Osteocyte (in vitro differentiated cells): ENCODE results near the gene PHF20. TPM values are rescaled to one million over a fixed set of nuclear protein-coding genes. Genes with fewer than 3 reads are reported as not detected.
A peak's percentile ranks its signal among the peaks of the same experiment; 100 is the strongest.
"Not testable (repeated sequence)": the region's sequence is repeated elsewhere in the genome, so short reads cannot be mapped to it uniquely, and the experiment has no call there.

Experiments
- DNase-seq: peaks from one replicate; pipeline ENCODE4 v3.0.0; 2021; ENCODE audit warnings: mixed read lengths; ENCODE audit not compliant: unreplicated experiment; ENCODE audit errors: extremely low spot score
- H3K27ac Mint-ChIP-seq: one replicate; pipeline ENCODE4 v1.8.0; 2021; ENCODE audit warnings: mild to moderate bottlenecking, mixed read lengths; ENCODE audit not compliant: unreplicated experiment
- H3K27me3 Mint-ChIP-seq: one replicate; pipeline ENCODE4 v1.8.0; 2021; ENCODE audit warnings: mixed read lengths; ENCODE audit not compliant: unreplicated experiment
- H3K36me3 Mint-ChIP-seq: one replicate; pipeline ENCODE4 v1.8.0; 2021; ENCODE audit warnings: mixed read lengths; ENCODE audit not compliant: unreplicated experiment
- H3K4me1 Mint-ChIP-seq: one replicate; pipeline ENCODE4 v1.8.0; 2021; ENCODE audit warnings: mixed read lengths; ENCODE audit not compliant: unreplicated experiment
- H3K4me3 Mint-ChIP-seq: one replicate; pipeline ENCODE4 v1.8.0; 2021; ENCODE audit warnings: mild to moderate bottlenecking, moderate library complexity, mixed read lengths; ENCODE audit not compliant: unreplicated experiment
- H3K9me3 Mint-ChIP-seq: one replicate; pipeline ENCODE4 v1.8.0; 2021; ENCODE audit warnings: mixed read lengths; ENCODE audit not compliant: unreplicated experiment
- CTCF ChIP-seq: fragments of 200-600 bp; sonication (generic); IDR thresholded peaks from 2 replicates; pipeline ENCODE4 v1.5.0; 2021; ENCODE audit warnings: antibody characterized with exemption, mild to moderate bottlenecking, moderate library complexity
- total RNA-seq: library from RNA; stranded (reverse); gene quantifications from 2 replicates; pipeline ENCODE4 v1.2.1, GENCODE V29; 2021

Gene PHF20
- total RNA-seq, 1 donor from 2014 or later, result 38.1 TPM

GRCh38 chr20:35871259-35871771 is 99.5 kb downstream of the PHF20 start:
- peak overlapping the region; percentile 89 for H3K27ac Mint-ChIP-seq
- H3K36me3 Mint-ChIP-seq, result no peaks in the 10 kb centered on the region
- TF ChIP-seq CTCF, result no peak
- H3K4me3 Mint-ChIP-seq, result peak overlapping the region; percentile 66
- DNase-seq, result peak; percentile 85
- H3K27me3 Mint-ChIP-seq, result no peaks in the 10 kb centered on the region
- peaks cover 72% of the 10 kb centered on the region for H3K4me1 Mint-ChIP-seq
- no peaks in the 10 kb centered on the region for H3K9me3 Mint-ChIP-seq

- H3K27me3 Mint-ChIP-seq, result no peaks in the 10 kb centered on the region
- H3K36me3 Mint-ChIP-seq, result peaks cover 8% of the 10 kb centered on the region
- DNase-seq, result no peak
- peak overlapping the region; percentile 51 for H3K4me3 Mint-ChIP-seq
- no peaks in the 10 kb centered on the region for H3K9me3 Mint-ChIP-seq
- no peak for TF ChIP-seq CTCF
- peaks cover 71% of the 10 kb centered on the region for H3K4me1 Mint-ChIP-seq
- H3K27ac Mint-ChIP-seq, result peak overlapping the region; percentile 91
Observed at GRCh38 chr20:35876033-35876320, 104.2 kb downstream of the PHF20 start.

DNA sequence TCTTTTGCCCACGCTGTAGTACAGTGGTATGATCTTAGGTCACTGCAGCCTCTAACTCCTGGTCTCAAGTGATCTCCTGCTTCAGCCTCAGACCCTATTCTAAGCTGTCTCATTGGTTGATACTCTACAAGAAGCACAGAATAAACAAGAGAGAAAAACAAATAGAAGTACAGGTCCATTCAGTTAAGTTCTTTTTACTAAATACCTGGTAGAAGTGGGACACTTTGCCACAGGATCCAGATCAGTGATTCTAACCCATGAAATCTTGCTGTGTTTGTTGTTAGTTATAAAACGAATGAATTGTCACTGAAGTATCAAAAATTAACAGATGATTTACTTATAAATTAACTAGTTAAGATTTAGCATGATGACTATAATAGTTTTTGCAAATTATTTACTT is 105.8 kb downstream of the PHF20 start:
- no peaks in the 10 kb centered on the region for H3K9me3 Mint-ChIP-seq
- no peak overlapping the region for H3K4me3 Mint-ChIP-seq
- peak overlapping the region; percentile 42 for H3K27ac Mint-ChIP-seq
- no peak for DNase-seq
- H3K36me3 Mint-ChIP-seq, result peaks cover 8% of the 10 kb centered on the region
- no peaks in the 10 kb centered on the region for H3K27me3 Mint-ChIP-seq
- peaks cover 56% of the 10 kb centered on the region for H3K4me1 Mint-ChIP-seq
- TF ChIP-seq CTCF, result no peak

DNA sequence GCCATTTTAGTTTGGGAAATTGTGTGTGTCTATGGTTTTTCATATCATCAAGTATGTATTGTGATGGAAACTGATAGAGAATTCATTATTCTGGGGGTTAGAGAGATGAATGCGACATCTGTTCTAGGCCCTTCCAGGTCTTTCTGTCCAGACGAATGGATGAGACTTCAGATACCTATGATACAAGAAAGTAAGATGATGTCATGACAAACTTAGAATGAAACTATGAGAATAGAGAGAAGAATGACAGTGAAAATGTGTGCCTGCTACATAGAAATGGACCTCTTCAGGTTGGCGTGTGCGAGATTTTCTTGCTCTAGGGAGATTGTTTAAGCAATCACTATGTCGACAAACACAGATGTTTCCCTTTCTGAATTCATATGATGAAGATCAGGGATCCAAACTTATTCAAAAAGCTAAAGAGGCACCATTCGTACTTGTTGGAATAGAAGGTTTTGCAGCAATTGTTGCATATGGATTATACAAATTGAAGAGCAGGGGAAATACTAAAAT is 106.4 kb downstream of the PHF20 start:
- H3K27me3 Mint-ChIP-seq, result no peaks in the 10 kb centered on the region
- peak overlapping the region; percentile 42 for H3K27ac Mint-ChIP-seq

DNA sequence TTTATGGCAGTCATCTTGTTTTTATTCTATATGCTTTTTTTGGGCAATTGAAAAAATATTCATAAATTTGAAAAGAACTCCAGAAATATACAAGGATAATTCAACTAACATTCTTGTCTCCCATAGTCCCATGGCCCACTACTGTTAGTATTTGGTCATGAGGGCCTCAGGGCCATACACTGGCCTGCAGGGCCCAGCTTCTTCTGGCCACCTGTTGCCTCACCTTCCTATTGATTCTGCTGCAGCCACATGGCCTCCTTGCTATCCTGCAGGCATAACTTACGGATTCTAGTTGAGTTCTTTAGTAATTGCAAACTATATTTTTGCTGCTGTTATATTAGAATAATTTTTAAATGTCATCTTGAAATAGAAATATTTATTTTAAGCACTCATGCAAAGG is 109.9 kb downstream of the PHF20 start:
- Mint-ChIP-seq H3K27ac (no peak overlapping the region), H3K4me1 (peaks cover 46% of the 10 kb centered on the region), H3K27me3 (no peaks in the 10 kb centered on the region), H3K9me3 (no peaks in the 10 kb centered on the region), H3K4me3 (no peak overlapping the region), H3K36me3 (peaks cover 8% of the 10 kb centered on the region)
- no peak for DNase-seq
- TF ChIP-seq CTCF, result no peak

More for the DNA sequence above, 106.4 kb downstream of the PHF20 start:
- H3K4me1 Mint-ChIP-seq, result peaks cover 54% of the 10 kb centered on the region
- no peak for DNase-seq
- no peak for TF ChIP-seq CTCF
- H3K36me3 Mint-ChIP-seq, result peaks cover 8% of the 10 kb centered on the region
- no peaks in the 10 kb centered on the region for H3K9me3 Mint-ChIP-seq
- no peak overlapping the region for H3K4me3 Mint-ChIP-seq

DNA sequence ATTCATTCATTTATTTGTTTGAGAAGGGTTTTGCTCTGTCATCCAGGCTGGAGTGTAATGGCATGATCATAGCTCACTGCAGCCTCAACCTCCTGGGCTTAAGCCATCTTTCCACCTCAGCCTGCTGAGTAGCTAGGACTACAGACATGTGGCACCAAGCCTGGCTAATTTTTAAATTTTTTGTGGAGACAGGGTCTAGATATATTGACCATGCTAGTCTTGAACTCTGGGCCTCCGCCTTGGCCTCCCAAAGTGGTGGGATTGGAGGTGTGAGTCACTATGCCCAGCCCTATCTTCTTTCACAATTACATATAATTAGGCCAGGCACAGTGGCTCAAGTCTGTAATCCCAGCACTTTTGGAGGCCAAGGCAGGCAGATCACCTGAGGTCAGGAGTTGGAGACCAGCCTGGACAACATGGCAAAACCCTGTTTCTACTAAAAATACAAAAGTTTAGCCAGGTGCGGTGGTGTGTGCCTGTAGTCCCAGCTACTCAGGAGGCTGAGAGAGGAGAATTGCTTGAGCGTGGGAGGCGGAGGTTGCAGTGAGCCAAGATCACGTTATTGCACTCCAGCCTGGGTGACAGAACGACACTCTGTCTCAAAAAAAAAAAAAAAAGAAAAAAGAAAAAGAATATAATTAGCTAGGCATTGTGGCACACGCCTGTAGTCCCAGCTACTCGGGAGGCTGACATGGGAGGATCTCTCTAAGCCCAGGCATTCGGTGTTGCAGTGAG is 110.8 kb downstream of the PHF20 start:
- DNase-seq, H3K27me3 Mint-ChIP-seq, H3K4me3 Mint-ChIP-seq, H3K36me3 Mint-ChIP-seq, H3K9me3 Mint-ChIP-seq: not testable (repeated sequence)
- H3K4me1 Mint-ChIP-seq, result peaks cover 42% of the 10 kb centered on the region
- peak overlapping the region; percentile 93 for H3K27ac Mint-ChIP-seq
